Lower leg skin (tissue), 4 donors: ENCODE data around the gene GUCA1A. TPM values are rescaled to one million over a fixed set of nuclear protein-coding genes. Genes with fewer than 3 reads are reported as not detected.
"Not testable (repeated sequence)": the region's sequence is repeated elsewhere in the genome, so short reads cannot be mapped to it uniquely, and the experiment has no call there.

Source experiments
- DNase-seq, 2 donors: peaks; one replicate each; pipeline ENCODE4 v3.0.0-alpha.2; 2019; ENCODE audit warnings: low spot score in 2 of 2
- H3K4me3 ChIP-seq: fragments of 200-600 bp; sonication (generic); 2 replicates; pipeline ENCODE4 v1.5.1; 2017; ENCODE audit warnings: mild to moderate bottlenecking, low read depth; ENCODE audit not compliant: poor library complexity, severe bottlenecking
- CTCF ChIP-seq, 3 donors: fragments of 450-650 bp; IDR thresholded peaks; one replicate each; pipeline ENCODE4 v1.5.1; 2016; ENCODE audit warnings: antibody characterized with exemption in 3 of 3, mild to moderate bottlenecking in 3 of 3, moderate library complexity in 2 of 3
- POLR2A ChIP-seq, 2 donors: fragments of 450-650 bp; IDR thresholded peaks; one replicate each; pipeline ENCODE4 v1.6.1; 2016 to 2017; ENCODE audit warnings: antibody characterized with exemption in 2 of 2, mild to moderate bottlenecking in 1 of 2, moderate library complexity in 1 of 2
- WGBS, 2 donors: methylation state at CpG; one replicate each; pipeline ENCODE4 v1.1.5; 2018; 5-methylcytosine and 5-hydroxymethylcytosine counted together
- intact Hi-C: fragments of 100-400 bp; cut with DNase I; formaldehyde crosslinking; loops from one replicate; pipeline ENCODE4 v1.15.0; 2023; ENCODE audit warnings: low total_unique reads
- total RNA-seq, 4 donors: library from RNA; depleted of rRNA; stranded (reverse); fragments of >200 nt; gene quantifications; one replicate each; pipeline ENCODE4 v1.1.0, GENCODE V29; 2016

The GUCA1A gene
- total RNA-seq, 4 donors from 2014 or later, result not detected

GRCh38 chr6:42179945-42180313, 6.8 kb downstream of the GUCA1A start:
- 74 to 76% methylated on average over 3 of the region's 3 CpGs for WGBS, 2 donors
- no peak for DNase-seq
- no peak overlapping the region for H3K4me3 ChIP-seq
- intact Hi-C loops, result loop anchor here (10.0 kb wide), 1 partner anchor 245 kb away; no protein-coding TSS in a partner anchor
- no peak for TF ChIP-seq CTCF (IDR thresholded peaks at IDR 0.05)
- TF ChIP-seq POLR2A (IDR thresholded peaks at IDR 0.05), result no peak

GRCh38 chr6:42182101-42182500, 8.9 kb downstream of the GUCA1A start:
- 72% methylated on average over 5 of the region's 5 CpGs for WGBS, 2 donors
- TF ChIP-seq POLR2A (IDR thresholded peaks at IDR 0.05), result no peak
- no peak for TF ChIP-seq CTCF (IDR thresholded peaks at IDR 0.05)
- intact Hi-C loops, result no loop called here
- DNase-seq, result no peak
- no peak overlapping the region for H3K4me3 ChIP-seq

- intact Hi-C loops, result no loop called here
- WGBS, 2 donors, result 74 to 91% methylated on average over 3 to 4 of the region's 4 CpGs
- no peak for TF ChIP-seq POLR2A (IDR thresholded peaks at IDR 0.05)
- no peak for TF ChIP-seq CTCF (IDR thresholded peaks at IDR 0.05)
- no peak for DNase-seq
- no peak overlapping the region for H3K4me3 ChIP-seq
Measured at GRCh38 chr6:42184475-42184874, 11.3 kb downstream of the GUCA1A start.

GRCh38 chr6:42185597-42185996, 12.4 kb downstream of the GUCA1A start:
- H3K4me3 ChIP-seq, result no peak overlapping the region
- DNase-seq, result no peak
- TF ChIP-seq POLR2A (IDR thresholded peaks at IDR 0.05), result no peak
- no peak for TF ChIP-seq CTCF (IDR thresholded peaks at IDR 0.05)
- WGBS, 2 donors, result 78 to 79% methylated on average over 10 of the region's 10 CpGs
- intact Hi-C loops, result no loop called here

- TF ChIP-seq POLR2A (IDR thresholded peaks at IDR 0.05) (no peak), CTCF (IDR thresholded peaks at IDR 0.05) (no peak)
- peak in 1 of 2 donors; percentile 76 for DNase-seq
- H3K4me3 ChIP-seq, result no peak overlapping the region
- intact Hi-C loops, result no loop called here
- 80 to 89% methylated on average over 6 of the region's 6 CpGs for WGBS, 2 donors
Measured at GRCh38 chr6:42188406-42188805, 15.2 kb downstream of the GUCA1A start.

GRCh38 chr6:42190554-42191183, 17.5 kb downstream of the GUCA1A start:
- TF ChIP-seq CTCF (IDR thresholded peaks at IDR 0.05) (no peak), POLR2A (IDR thresholded peaks at IDR 0.05) (no peak)
- intact Hi-C loops, result no loop called here
- H3K4me3 ChIP-seq, result no peak overlapping the region
- WGBS, 2 donors, result 74 to 81% methylated on average over 5 of the region's 5 CpGs
- peak in 1 of 2 donors; percentile 43 for DNase-seq

GRCh38 chr6:42192385-42192784, 19.2 kb downstream of the GUCA1A start:
- DNase-seq, result peak in 1 of 2 donors; percentile 31
- 89% methylated on average over 5 of the region's 5 CpGs for WGBS, 2 donors
- intact Hi-C loops, H3K4me3 ChIP-seq: not testable (repeated sequence)
